ENCODE results near the gene RBBP4.

- no peak for TF ChIP-seq CTCF (IDR thresholded peaks at IDR 0.05)
- no peak for TF ChIP-seq POLR2A (IDR thresholded peaks at IDR 0.05)
Observed at GRCh38 chr1:32715901-32716311, 64.9 kb downstream of the RBBP4 start.
